Natural killer cell (primary cell): ENCODE results near the gene NUB1. TPM values are rescaled to one million over a fixed set of nuclear protein-coding genes. Genes with fewer than 3 reads are reported as not detected.

Source experiments
- ATAC-seq, 3 donors: fragments of 150-1000 bp in 2 of 3; fragments of 200-7000 bp in 1 of 3; cut with Tn5 transposase; 1 replicate in 1 of 3; 2 replicates in 2 of 3; pipeline ENCODE4 v1.10.0; 2021; ENCODE audit warnings: mild to moderate bottlenecking in 2 of 3, moderate library complexity in 2 of 3
- DNase-seq, 2 donors: peaks; one replicate each; pipeline versions ENCODE4 v3.0.0 to v3.0.0-alpha.2; 2013 to 2021; ENCODE audit warnings: mixed read lengths in 1 of 2
- H3K27ac ChIP-seq: one replicate; pipeline ENCODE4 v1.5.1; 2013; ENCODE audit warnings: mild to moderate bottlenecking, low read length
- H3K27me3 ChIP-seq: one replicate; pipeline ENCODE4 v1.6.1; 2013; ENCODE audit warnings: low read length; ENCODE audit not compliant: control insufficient read depth, insufficient read depth
- H3K36me3 ChIP-seq: one replicate; pipeline ENCODE4 v1.6.1; 2013; ENCODE audit warnings: low read length; ENCODE audit not compliant: control insufficient read depth, insufficient read depth
- H3K4me1 ChIP-seq: one replicate; pipeline ENCODE4 v1.6.1; 2013; ENCODE audit warnings: low read length; ENCODE audit not compliant: control insufficient read depth, insufficient read depth
- H3K4me3 ChIP-seq: one replicate; pipeline ENCODE4 v1.5.1; 2013; ENCODE audit warnings: low read length
- H3K9me3 ChIP-seq: one replicate; pipeline ENCODE4 v1.6.1; 2013; ENCODE audit warnings: low read length; ENCODE audit not compliant: control insufficient read depth, insufficient read depth
- H3K27ac Mint-ChIP-seq, 2 donors: one replicate each; pipeline ENCODE4 v1.8.0; 2022; ENCODE audit warnings: mild to moderate bottlenecking in 2 of 2, mixed read lengths in 2 of 2, moderate library complexity in 1 of 2
- H3K27me3 Mint-ChIP-seq, 2 donors: one replicate each; pipeline ENCODE4 v1.8.0; 2022; ENCODE audit warnings: low read depth in 2 of 2, mixed read lengths in 2 of 2
- H3K36me3 Mint-ChIP-seq: one replicate; pipeline ENCODE4 v1.8.0; 2022; ENCODE audit warnings: mixed read lengths
- H3K4me1 Mint-ChIP-seq, 2 donors: one replicate each; pipeline ENCODE4 v1.8.0; 2022; ENCODE audit warnings: mixed read lengths in 2 of 2
- H3K4me3 Mint-ChIP-seq: one replicate; pipeline ENCODE4 v1.8.0; 2022; ENCODE audit warnings: mild to moderate bottlenecking, moderate library complexity, mixed read lengths
- H3K9me3 Mint-ChIP-seq, 2 donors: one replicate each; pipeline ENCODE4 v1.8.0; 2022; ENCODE audit warnings: mixed read lengths in 2 of 2
- WGBS: methylation state at CpG from one replicate; pipeline ENCODE4 v1.1.7; 2013; ENCODE audit warnings: missing lambda C conversion rate; ENCODE audit not compliant: insufficient coverage; 5-methylcytosine and 5-hydroxymethylcytosine counted together
- intact Hi-C: fragments of 100-400 bp; cut with micrococcal nuclease; formaldehyde crosslinking; loops from one replicate; pipeline ENCODE4 v1.14.2; 2022
- total RNA-seq, 4 donors: library from RNA; stranded (reverse); fragments of 120-200 nt in 1 of 4; gene quantifications; one replicate each; pipeline versions ENCODE4 v1.2.3 to v1.2.4, GENCODE V29; 2013 to 2022
- TF ChIP-seq, protein P1 (sequence below): fragments of 200-600 bp; IDR thresholded peaks from one replicate; pipeline ENCODE4 v1.8.0; 2022; ENCODE audit warnings: antibody characterized with exemption

Gene NUB1
- total RNA-seq, 3 donors from 2014 or later (not counting 1 experiment from before 2014, with no cell fraction given), result 110 to 113 (median 111) TPM

DNA sequence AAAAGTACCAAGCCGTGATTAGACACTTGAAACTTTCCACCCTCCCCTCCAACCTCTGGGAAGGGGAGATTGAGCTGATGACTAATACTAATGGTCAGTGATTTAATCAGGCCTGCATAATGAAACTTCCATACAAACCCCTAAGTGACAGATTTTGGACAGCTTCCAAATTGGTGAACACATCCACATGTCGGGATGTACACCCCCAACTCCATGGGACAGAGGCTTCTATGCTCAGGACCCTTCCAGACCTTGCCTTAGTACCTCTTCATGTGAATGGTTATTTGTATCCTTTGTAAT lies 4.8 kb downstream of the NUB1 start:
- WGBS, result no CpG with 5 or more reads among the region's 2 CpGs
- peaks cover 32% of the 10 kb centered on the region for H3K4me1 ChIP-seq
- intact Hi-C loops, result loop anchor here (10.0 kb wide), 1 partner anchor 168 kb away; the partner anchor contains the start of gene RHEB
- no peaks in the 10 kb centered on the region for H3K27me3 Mint-ChIP-seq
- H3K4me1 Mint-ChIP-seq, result peaks cover 21 to 35% of the 10 kb centered on the region in 2 donors
- H3K27me3 ChIP-seq, result no peaks in the 10 kb centered on the region
- no peak overlapping the region for H3K4me3 ChIP-seq
- ATAC-seq (no peak), DNase-seq (no peak)
- peaks cover 7% of the 10 kb centered on the region for H3K36me3 Mint-ChIP-seq
- no peak overlapping the region for H3K4me3 Mint-ChIP-seq
- peak overlapping the region; percentile 47 to 66 for H3K27ac Mint-ChIP-seq
- H3K9me3 ChIP-seq, result no peaks in the 10 kb centered on the region
- H3K27ac ChIP-seq, result no peak overlapping the region
- peaks cover 40% of the 10 kb centered on the region for H3K36me3 ChIP-seq
- TF ChIP-seq, protein P1, sequence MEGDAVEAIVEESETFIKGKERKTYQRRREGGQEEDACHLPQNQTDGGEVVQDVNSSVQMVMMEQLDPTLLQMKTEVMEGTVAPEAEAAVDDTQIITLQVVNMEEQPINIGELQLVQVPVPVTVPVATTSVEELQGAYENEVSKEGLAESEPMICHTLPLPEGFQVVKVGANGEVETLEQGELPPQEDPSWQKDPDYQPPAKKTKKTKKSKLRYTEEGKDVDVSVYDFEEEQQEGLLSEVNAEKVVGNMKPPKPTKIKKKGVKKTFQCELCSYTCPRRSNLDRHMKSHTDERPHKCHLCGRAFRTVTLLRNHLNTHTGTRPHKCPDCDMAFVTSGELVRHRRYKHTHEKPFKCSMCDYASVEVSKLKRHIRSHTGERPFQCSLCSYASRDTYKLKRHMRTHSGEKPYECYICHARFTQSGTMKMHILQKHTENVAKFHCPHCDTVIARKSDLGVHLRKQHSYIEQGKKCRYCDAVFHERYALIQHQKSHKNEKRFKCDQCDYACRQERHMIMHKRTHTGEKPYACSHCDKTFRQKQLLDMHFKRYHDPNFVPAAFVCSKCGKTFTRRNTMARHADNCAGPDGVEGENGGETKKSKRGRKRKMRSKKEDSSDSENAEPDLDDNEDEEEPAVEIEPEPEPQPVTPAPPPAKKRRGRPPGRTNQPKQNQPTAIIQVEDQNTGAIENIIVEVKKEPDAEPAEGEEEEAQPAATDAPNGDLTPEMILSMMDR, result no peak
- H3K9me3 Mint-ChIP-seq, result no peaks in the 10 kb centered on the region

DNA sequence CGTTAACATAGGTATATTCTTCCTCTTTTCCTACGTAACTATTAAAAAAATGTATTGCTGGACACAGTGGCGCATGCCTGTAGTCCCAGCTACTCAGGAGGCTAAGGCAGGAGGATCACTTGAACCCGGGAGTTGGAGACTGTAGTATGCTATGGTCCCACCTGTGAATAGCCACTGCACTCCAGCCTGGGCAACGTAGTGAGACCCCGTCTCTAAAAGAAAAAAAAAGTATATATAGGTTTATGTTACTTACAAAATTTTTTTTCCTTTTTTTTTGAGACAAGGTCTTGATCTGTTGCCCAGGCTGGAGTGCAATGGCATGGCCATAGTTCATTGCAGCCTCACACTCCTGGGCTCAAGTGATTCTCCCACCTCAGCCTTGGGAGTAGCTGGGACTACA lies 5.6 kb downstream of the NUB1 start:
- ATAC-seq (no peak), DNase-seq (no peak)
- H3K36me3 Mint-ChIP-seq, result peaks cover 7% of the 10 kb centered on the region
- TF ChIP-seq, protein P1, result no peak
- Histone ChIP-seq H3K27ac (no peak overlapping the region), H3K27me3 (no peaks in the 10 kb centered on the region), H3K36me3 (peaks cover 41% of the 10 kb centered on the region), H3K4me1 (peaks cover 39% of the 10 kb centered on the region), H3K9me3 (no peaks in the 10 kb centered on the region), H3K4me3 (no peak overlapping the region)
- WGBS, result 98% methylated on average over 3 of the region's 6 CpGs
- H3K4me3 Mint-ChIP-seq, result no peak overlapping the region
- peaks cover 29 to 43% of the 10 kb centered on the region in 2 donors for H3K4me1 Mint-ChIP-seq
- H3K27me3 Mint-ChIP-seq, result no peaks in the 10 kb centered on the region
- no peaks in the 10 kb centered on the region for H3K9me3 Mint-ChIP-seq
- intact Hi-C loops, result loop anchor here (10.0 kb wide), 1 partner anchor 168 kb away; the partner anchor contains the start of gene RHEB
- H3K27ac Mint-ChIP-seq, result peak overlapping the region in 1 of 2 donors; percentile 100

DNA sequence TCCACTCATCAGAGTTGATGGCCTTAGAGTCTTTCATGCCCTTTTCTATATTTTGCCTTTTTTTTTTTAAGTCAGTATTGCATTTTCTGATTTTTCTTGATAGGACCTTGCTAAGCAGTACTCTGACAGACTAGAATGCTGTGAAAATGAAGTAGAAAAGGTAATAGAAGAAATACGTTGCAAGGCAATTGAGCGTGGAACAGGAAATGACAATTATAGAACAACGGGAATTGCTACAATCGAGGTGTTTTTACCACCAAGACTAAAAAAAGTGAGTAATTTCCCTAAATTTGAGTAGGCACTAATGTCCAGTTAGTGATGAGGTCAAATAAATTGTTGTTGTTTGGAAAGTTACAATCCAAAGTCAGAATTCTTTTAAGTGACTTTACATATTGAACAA lies 7.4 kb downstream of the NUB1 start:
- no peaks in the 10 kb centered on the region for H3K27me3 Mint-ChIP-seq
- intact Hi-C loops, result loop anchor here (10.0 kb wide), 1 partner anchor 166 kb away; the partner anchor contains the start of gene RHEB
- no peaks in the 10 kb centered on the region for H3K9me3 ChIP-seq
- ATAC-seq (no peak), DNase-seq (no peak)
- peak overlapping the region; percentile 28 for H3K4me3 Mint-ChIP-seq
- no peaks in the 10 kb centered on the region for H3K27me3 ChIP-seq
- peak overlapping the region; percentile 98 to 100 for H3K27ac Mint-ChIP-seq
- peak overlapping the region; percentile 99 for H3K27ac ChIP-seq
- no peaks in the 10 kb centered on the region for H3K9me3 Mint-ChIP-seq
- H3K4me1 ChIP-seq, result peaks cover 37% of the 10 kb centered on the region
- TF ChIP-seq, protein P1, result no peak
- no peak overlapping the region for H3K4me3 ChIP-seq
- H3K36me3 Mint-ChIP-seq, result peaks cover 7% of the 10 kb centered on the region
- 21% methylated on average over 4 of the region's 4 CpGs for WGBS
- peaks cover 29 to 34% of the 10 kb centered on the region in 2 donors for H3K4me1 Mint-ChIP-seq
- H3K36me3 ChIP-seq, result peaks cover 50% of the 10 kb centered on the region

- peaks cover 12% of the 10 kb centered on the region for H3K36me3 Mint-ChIP-seq
- Histone ChIP-seq H3K27me3 (no peaks in the 10 kb centered on the region), H3K4me1 (peaks cover 37% of the 10 kb centered on the region), H3K36me3 (peaks cover 54% of the 10 kb centered on the region), H3K9me3 (no peaks in the 10 kb centered on the region), H3K4me3 (peak overlapping the region; percentile 61), H3K27ac (peak overlapping the region; percentile 99)
- DNase-seq (no peak), ATAC-seq (peak; percentile 26 to 41 (median 37))
- peaks cover 29 to 34% of the 10 kb centered on the region in 2 donors for H3K4me1 Mint-ChIP-seq
- TF ChIP-seq, protein P1, result no peak
- H3K9me3 Mint-ChIP-seq, result no peaks in the 10 kb centered on the region
- no peaks in the 10 kb centered on the region for H3K27me3 Mint-ChIP-seq
- intact Hi-C loops, result loop anchor here (10.0 kb wide), 1 partner anchor 165 kb away; the partner anchor contains the start of gene RHEB
- 28% methylated on average over 5 of the region's 5 CpGs for WGBS
- H3K27ac Mint-ChIP-seq, result peak overlapping the region; percentile 98 to 100
- peak overlapping the region; percentile 87 for H3K4me3 Mint-ChIP-seq
These were observed 7.9 kb downstream of the NUB1 start for GRCh38 chr7:151349507-151349853.
